ENCODE measurements around the gene E2F2. TPM values are rescaled to one million over a fixed set of nuclear protein-coding genes. Genes with fewer than 3 reads are reported as not detected.

E2F2 gene
- total RNA-seq, 6 experiments from 2014 or later, result 0.83 to 2.1 (median 1.9) TPM

DNA sequence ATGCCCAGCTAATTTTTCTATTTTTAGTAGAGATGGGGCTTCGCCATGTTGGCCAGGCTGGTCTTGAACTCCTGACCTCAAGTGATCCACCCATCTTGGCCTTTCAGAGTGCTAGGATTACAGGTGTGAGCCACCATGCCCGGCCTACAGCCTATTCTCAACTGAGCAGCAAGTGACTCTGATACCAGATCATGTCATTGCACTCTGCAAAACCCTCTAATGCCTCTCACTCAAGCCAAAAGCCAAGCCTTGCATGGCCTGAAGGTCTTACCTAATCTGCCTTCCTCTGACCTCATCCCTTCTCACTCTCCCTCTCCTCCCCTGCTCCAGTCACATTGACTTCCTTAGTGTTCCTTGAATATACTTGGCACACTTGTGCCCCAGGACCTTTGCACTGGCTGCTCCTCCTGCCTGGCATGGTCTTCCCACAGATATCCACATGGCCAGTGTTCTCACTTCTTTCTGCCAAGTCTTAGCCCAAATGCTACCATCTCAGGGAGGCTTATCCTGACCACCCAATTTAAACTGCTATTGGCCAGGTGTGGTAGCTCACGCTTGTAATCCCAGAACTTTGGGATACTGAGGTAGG lies 38.8 kb downstream of the E2F2 start:
- Mint-ChIP-seq H3K4me1 (ENCODE audit: low read depth) (no peaks in the 10 kb centered on the region), H3K4me3 (no peak overlapping the region)

DNA sequence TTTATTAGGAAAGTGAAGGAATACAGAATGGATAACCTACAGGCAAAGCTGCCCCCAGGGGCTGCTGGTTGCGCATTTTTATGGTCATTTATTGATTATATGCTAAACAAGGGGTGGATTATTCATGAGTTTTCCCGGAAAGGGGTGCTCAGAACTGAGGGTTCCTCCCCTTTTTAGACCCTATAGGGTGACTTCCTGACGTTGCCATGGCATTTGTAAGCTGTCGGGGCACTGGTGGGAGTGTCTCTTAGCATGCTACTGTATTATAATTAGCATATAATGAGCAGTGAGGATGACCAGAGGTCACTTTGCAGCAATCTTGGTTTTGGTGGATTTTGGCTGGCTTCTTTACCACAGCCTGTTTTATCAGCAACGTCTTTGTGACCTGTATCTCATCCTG lies 41.2 kb downstream of the E2F2 start:
- Mint-ChIP-seq H3K27me3 (ENCODE audit: insufficient read depth) (peaks cover 26% of the 10 kb centered on the region), H3K4me3 (no peak overlapping the region), H3K4me1 (ENCODE audit: low read depth) (peaks cover 4% of the 10 kb centered on the region), H3K27ac (no peak overlapping the region), H3K36me3 (ENCODE audit: low read depth) (no peaks in the 10 kb centered on the region), H3K9me3 (no peaks in the 10 kb centered on the region)
- DNase-seq, result no peak
- TF ChIP-seq, protein P1, sequence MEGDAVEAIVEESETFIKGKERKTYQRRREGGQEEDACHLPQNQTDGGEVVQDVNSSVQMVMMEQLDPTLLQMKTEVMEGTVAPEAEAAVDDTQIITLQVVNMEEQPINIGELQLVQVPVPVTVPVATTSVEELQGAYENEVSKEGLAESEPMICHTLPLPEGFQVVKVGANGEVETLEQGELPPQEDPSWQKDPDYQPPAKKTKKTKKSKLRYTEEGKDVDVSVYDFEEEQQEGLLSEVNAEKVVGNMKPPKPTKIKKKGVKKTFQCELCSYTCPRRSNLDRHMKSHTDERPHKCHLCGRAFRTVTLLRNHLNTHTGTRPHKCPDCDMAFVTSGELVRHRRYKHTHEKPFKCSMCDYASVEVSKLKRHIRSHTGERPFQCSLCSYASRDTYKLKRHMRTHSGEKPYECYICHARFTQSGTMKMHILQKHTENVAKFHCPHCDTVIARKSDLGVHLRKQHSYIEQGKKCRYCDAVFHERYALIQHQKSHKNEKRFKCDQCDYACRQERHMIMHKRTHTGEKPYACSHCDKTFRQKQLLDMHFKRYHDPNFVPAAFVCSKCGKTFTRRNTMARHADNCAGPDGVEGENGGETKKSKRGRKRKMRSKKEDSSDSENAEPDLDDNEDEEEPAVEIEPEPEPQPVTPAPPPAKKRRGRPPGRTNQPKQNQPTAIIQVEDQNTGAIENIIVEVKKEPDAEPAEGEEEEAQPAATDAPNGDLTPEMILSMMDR (IDR thresholded peaks at IDR 0.05), result no peak

More for the DNA sequence above, 38.8 kb downstream of the E2F2 start:
- no peaks in the 10 kb centered on the region for H3K9me3 Mint-ChIP-seq
- DNase-seq, result no peak
- H3K36me3 Mint-ChIP-seq (ENCODE audit: low read depth), result no peaks in the 10 kb centered on the region
- no peak overlapping the region for H3K27ac Mint-ChIP-seq
- TF ChIP-seq, protein P1 (IDR thresholded peaks at IDR 0.05), result no peak
- peaks cover 23% of the 10 kb centered on the region for H3K27me3 Mint-ChIP-seq (ENCODE audit: insufficient read depth)

DNA sequence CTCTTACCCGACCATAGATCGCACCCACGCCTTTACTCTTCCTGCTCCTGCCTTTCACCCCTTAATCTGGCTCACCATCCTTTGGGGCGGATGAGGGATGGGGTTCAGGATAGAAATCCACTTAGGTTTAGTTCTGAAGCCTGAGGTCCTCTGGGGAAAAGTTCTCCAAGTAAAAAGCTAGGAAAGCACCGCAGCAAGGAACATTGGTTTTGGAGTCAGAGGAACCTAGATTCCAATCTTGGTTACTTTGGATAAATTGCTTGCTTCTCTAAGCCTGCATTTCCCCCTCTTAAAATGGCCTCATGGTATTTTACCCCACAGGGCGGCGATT lies 46.1 kb downstream of the E2F2 start:
- H3K4me3 Mint-ChIP-seq, result peak overlapping the region; percentile 90
- no peaks in the 10 kb centered on the region for H3K9me3 Mint-ChIP-seq
- no peak overlapping the region for H3K27ac Mint-ChIP-seq
- TF ChIP-seq, protein P1 (IDR thresholded peaks at IDR 0.05), result no peak
- H3K36me3 Mint-ChIP-seq (ENCODE audit: low read depth), result no peaks in the 10 kb centered on the region
- DNase-seq, result no peak
- peaks cover 10% of the 10 kb centered on the region for H3K27me3 Mint-ChIP-seq (ENCODE audit: insufficient read depth)
- peaks cover 14% of the 10 kb centered on the region for H3K4me1 Mint-ChIP-seq (ENCODE audit: low read depth)

DNA sequence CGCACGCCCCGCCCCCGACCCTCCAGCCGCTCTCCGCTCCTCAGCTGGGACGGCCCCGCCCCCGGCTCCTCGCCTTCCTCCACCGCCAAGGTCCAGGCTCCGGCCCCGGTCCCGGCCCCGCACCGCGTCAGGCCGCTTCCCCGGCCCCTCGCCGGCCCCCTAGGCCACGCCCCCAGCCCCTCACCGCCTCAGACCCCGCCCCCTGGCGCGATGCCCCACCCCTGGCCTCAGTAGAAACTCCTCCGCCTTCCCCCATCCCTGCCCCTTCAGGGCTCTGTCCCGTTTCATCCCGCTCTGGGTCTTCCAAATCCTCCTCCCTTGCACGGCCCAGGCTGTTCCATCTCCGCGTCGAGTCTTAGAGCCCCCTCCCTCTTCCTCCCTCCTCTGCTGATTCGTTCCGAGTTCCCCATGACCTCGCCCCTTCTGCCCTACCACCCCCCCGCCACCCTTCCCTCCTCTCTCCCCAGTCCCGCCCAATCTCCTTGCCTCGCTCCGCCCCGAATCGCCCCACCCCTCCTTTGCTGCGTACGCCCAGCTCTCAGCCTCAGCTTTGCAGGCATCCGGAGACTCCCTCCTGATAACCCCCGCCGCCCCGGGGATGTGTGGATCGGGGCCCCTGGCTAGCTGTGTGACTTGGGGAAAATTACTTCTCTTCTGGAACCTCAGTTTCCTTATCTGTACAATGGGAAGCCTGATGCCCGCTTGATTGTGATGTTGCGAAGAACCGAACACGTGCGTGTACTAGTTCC lies 46.6 kb downstream of the E2F2 start:
- Mint-ChIP-seq H3K4me3 (peak overlapping the region; percentile 90), H3K36me3 (ENCODE audit: low read depth) (no peaks in the 10 kb centered on the region), H3K27ac (peak overlapping the region; percentile 76), H3K4me1 (ENCODE audit: low read depth) (peaks cover 14% of the 10 kb centered on the region), H3K27me3 (ENCODE audit: insufficient read depth) (peaks cover 7% of the 10 kb centered on the region), H3K9me3 (no peaks in the 10 kb centered on the region)
- peak; percentile 70 for DNase-seq
- TF ChIP-seq, protein P1 (IDR thresholded peaks at IDR 0.05), result no peak

DNA sequence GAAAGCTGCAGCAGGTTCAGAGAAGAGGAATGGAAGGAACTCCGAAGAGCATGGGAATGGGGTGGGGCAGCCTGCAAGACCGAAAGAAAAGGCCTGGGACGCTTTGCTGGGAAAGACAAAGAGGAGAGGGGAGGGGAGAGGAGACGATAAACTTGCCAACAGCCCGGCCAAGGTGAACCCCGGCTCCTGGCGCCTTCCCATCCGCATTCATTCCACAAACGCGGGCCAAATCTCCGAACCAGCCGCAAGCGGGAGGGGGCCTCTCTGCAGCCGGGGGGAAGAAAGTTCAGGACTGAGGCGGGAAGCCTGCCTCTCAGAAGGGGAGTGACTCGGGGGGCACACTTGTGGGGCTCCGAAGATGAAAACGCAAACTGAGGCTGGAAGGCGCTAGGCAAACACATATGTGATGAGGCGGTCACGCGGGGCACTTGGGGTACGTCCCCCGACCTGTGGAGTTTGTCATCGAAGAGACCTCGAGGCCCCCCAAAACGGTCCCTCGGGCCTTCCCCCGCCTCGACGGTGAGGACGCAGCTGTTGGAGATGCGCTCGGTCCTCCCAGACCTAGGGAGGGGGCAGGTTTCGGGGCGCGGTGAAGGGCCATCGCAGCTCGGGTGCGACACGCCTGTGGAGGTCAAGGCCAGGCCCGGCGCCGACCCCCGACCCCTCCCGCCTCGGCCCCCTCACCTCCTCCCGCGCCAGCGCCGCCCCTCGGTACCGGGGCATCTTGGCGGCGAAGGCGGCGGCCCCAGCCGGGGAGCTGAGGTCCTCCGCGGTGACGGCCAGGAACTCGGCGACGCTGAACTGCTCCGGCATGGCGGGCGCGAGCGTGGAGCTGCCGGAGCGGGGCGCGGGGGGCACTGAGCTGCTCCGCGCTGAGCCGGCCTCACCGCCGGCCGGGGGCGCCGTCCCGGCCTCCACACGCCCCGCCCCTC lies 47.4 kb downstream of the E2F2 start, which contains the start of gene ASAP3:
TSS of gene ASAP3 (minus strand) at position 859 of the 932 bp plus-strand sequence. CDS start at position 813, 46 bp downstream.
- H3K27me3 Mint-ChIP-seq (ENCODE audit: insufficient read depth), result peaks cover 6% of the 10 kb centered on the region
- TF ChIP-seq, protein P1 (IDR thresholded peaks at IDR 0.05), result peak; percentile 38
- peak; percentile 18 for DNase-seq

More for the DNA sequence above, 47.4 kb downstream of the E2F2 start, which contains the start of gene ASAP3:
- Mint-ChIP-seq H3K9me3 (no peaks in the 10 kb centered on the region), H3K36me3 (ENCODE audit: low read depth) (no peaks in the 10 kb centered on the region), H3K4me1 (ENCODE audit: low read depth) (peaks cover 14% of the 10 kb centered on the region), H3K27ac (peak within 1 kb of the TSS; percentile 76), H3K4me3 (peak within 1 kb of the TSS; percentile 90)

Data from HFFc6 (cell line).